Activated naive CD8-positive, alpha-beta T cell treated with anti-CD3 and anti-CD28 coated beads for 36 hours (primary cell): ENCODE results near the gene ECHS1. TPM values are rescaled to one million over a fixed set of nuclear protein-coding genes. Genes with fewer than 3 reads are reported as not detected.

Experiments
- DNase-seq: peaks from one replicate; pipeline ENCODE4 v3.0.0; 2021
- H3K27ac Mint-ChIP-seq: one replicate; pipeline ENCODE4 v1.8.0; 2022; ENCODE audit warnings: mild to moderate bottlenecking, moderate library complexity, mixed read lengths
- H3K27me3 Mint-ChIP-seq: one replicate; pipeline ENCODE4 v1.8.0; 2022; ENCODE audit warnings: mild to moderate bottlenecking, mixed read lengths
- H3K36me3 Mint-ChIP-seq: one replicate; pipeline ENCODE4 v1.8.0; 2021; ENCODE audit warnings: mild to moderate bottlenecking, mixed read lengths
- H3K4me1 Mint-ChIP-seq: one replicate; pipeline ENCODE4 v1.8.0; 2021; ENCODE audit warnings: mixed read lengths
- H3K4me3 Mint-ChIP-seq: one replicate; pipeline ENCODE4 v1.8.0; 2022; ENCODE audit warnings: mild to moderate bottlenecking, moderate library complexity, mixed read lengths
- H3K9me3 Mint-ChIP-seq: one replicate; pipeline ENCODE4 v1.8.0; 2022; ENCODE audit warnings: mixed read lengths
- total RNA-seq, 2 experiments: library from RNA; stranded (reverse); gene quantifications; one replicate each; pipeline ENCODE4 v1.2.3, GENCODE V29; 2021

The ECHS1 gene
- total RNA-seq, 2 experiments from 2014 or later, result 58.1 to 62.2 TPM

DNA sequence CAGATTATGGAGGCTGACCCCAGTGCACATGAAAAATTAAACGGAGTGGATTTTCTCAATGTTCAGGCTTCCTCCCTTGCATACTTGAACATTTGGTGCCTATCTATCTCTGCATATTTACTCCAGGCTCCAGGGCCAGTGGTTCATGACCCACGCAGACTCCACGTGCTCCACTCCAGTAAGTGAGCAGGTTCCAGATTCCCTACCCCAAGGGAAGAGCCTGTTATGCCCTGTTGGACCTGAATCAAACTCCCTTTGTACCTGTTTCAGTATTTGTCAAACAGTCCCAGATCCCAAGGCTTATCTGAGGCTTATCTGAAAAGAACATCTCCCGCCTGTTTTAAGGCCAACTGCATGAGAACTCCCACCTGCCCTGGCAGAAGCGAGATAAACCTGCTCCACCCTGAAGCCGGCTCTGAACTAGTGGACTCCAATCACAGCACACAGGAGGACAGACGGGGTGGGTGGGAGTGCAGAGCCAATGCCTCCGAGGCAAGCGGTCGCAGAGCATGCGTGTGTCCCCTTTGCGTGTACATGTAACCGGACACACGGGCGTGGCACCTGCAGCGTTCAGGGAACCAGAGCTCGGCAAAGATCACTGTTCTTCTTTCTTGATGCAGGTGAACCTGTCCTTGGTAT lies 13.1 kb downstream of the ECHS1 start:
- no peak overlapping the region for H3K27ac Mint-ChIP-seq
- no peak overlapping the region for H3K4me3 Mint-ChIP-seq
- DNase-seq, result no peak
- H3K9me3 Mint-ChIP-seq, result no peaks in the 10 kb centered on the region
- peaks cover 6% of the 10 kb centered on the region for H3K4me1 Mint-ChIP-seq
- peaks cover 9% of the 10 kb centered on the region for H3K36me3 Mint-ChIP-seq
- H3K27me3 Mint-ChIP-seq, result no peaks in the 10 kb centered on the region

DNA sequence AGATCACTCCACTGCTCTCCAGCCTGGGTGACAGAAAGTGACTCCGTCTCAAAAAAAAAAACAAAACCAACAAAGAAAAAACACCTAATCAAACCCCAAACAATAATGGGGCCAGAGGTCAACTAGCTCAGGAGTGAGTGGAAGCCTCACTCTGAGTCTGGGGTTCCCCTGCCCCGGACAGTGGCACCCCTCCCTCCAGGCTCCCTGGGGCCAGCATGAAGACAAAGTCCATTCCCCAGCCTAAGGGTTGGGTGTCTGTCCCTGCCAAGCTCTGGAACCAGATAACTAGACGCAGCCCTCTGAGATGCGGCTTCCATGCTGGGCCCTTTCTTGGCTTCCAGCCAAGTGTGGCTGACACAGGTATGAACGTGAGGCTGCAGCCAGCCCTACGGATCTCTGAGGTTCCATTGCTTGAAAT lies 13.6 kb downstream of the ECHS1 start:
- Mint-ChIP-seq H3K27ac (no peak overlapping the region), H3K4me1 (peaks cover 6% of the 10 kb centered on the region), H3K4me3 (no peak overlapping the region), H3K9me3 (no peaks in the 10 kb centered on the region), H3K27me3 (no peaks in the 10 kb centered on the region), H3K36me3 (peaks cover 9% of the 10 kb centered on the region)
- no peak for DNase-seq

DNA sequence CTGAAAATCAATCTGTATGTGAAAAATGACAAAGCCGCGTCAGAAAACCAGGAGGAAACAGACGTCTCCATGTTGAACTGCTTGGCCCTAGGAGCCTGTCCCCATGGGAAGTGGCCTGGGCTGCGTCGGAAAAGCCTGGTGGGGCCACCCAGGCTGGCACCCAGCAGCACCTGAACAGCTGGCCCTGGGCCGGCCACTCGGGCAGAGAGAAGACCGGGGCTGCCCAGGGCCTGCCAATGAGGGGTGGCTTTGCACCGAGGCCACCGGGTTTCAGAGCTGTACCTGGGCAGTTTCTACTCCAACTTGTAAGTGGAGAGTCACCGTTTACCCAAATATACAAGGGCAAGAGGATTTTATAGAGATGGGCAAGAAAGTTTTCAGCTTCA lies 14.2 kb downstream of the ECHS1 start:
- no peak overlapping the region for H3K4me3 Mint-ChIP-seq

DNA sequence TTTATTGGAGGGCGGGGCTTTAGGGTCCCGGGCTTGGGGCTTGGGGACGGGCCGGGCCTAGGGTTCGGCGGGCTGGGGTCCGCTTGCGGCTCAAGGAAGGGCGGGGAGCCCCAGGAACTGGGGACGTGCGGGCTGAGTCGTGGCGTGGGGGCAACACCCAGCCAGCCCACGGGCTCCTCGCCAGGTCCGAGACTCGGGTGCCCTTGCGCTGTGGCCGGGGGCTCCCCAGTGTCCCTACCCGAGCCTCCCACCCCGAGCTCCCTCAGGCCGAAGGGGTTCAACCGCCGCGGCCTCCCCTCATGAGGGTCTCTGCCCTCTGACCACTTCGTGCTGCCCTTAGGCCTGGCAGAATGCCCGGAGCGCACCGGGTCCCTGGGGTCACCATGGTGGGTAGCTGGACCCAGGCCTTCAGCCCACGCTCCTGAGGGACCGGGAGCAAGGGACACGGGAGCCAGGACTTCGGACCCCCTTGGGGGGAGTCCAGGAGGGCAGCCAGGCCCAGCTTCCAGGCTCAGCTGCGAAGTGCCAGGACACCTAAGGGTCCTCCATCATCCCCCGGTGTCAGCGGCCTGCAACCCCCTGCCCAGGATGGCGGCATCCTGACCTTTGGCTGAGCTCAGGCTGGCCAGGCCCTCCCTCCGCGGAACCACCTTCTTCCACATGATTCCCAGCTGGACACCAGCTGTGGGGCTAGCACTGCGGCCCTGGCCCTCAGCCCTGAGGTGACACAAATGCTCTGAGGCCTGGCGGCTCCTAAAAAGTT lies 14.8 kb downstream of the ECHS1 start:
- Mint-ChIP-seq H3K27ac (no peak overlapping the region), H3K36me3 (peaks cover 7% of the 10 kb centered on the region), H3K4me1 (peaks cover 6% of the 10 kb centered on the region), H3K9me3 (no peaks in the 10 kb centered on the region), H3K27me3 (no peaks in the 10 kb centered on the region), H3K4me3 (no peak overlapping the region)
- DNase-seq, result no peak

More for the DNA sequence above, 14.2 kb downstream of the ECHS1 start:
- no peak for DNase-seq
- Mint-ChIP-seq H3K4me1 (peaks cover 6% of the 10 kb centered on the region), H3K9me3 (no peaks in the 10 kb centered on the region), H3K27me3 (no peaks in the 10 kb centered on the region), H3K36me3 (peaks cover 9% of the 10 kb centered on the region), H3K27ac (no peak overlapping the region)

DNA sequence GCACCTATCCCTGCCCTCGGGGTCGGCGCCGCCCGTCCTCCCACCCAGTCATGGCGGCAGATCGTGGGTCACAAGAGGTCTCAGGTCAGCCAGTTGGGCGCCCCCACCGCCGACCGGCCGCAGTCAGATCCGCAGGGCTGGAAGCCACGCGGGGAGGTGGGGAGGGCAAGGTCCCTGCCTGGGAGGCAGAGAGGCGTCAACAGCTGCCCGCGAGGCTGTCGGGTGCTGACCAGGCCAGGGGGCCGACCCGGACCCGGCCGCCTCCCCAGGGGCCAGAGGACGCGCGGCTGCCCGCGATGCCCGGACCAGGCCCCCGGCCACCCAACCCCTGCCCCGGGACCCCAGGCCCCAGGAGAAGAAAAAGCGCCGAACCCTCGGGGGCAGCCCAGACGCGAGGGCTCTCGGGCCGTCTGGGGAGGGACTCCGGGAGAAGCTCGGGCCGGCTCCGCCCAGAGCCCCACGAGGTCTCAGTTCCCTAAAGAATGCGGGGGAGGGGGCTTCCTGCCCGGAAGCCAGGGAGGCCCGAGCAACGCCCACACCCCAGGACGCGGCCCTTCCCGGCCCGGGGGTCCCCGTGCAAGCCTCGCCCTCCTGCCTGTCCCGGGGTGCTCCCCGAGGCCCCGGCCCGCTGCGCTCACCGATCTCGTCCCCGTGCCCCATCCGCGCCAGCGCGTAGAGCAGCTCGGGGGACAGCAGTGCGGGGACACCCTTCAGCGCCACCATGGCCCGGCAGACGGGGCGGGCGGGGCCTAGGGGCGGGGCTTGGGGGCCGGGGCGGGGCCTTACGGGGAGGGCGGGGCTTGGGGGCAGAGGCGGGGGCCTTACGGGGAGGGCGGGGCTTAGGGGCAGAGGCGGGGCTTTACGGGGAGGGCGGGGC lies 15.6 kb downstream of the ECHS1 start, which contains the start of gene FUOM:
Gene FUOM, minus strand, starts transcription at position 735 of the 877 bp plus-strand sequence. Its CDS starts 12 bp downstream, at position 723.
- Mint-ChIP-seq H3K4me3 (peak within 1 kb of the TSS; percentile 84), H3K27me3 (no peaks in the 10 kb centered on the region), H3K36me3 (peaks cover 6% of the 10 kb centered on the region), H3K4me1 (peaks cover 6% of the 10 kb centered on the region), H3K27ac (peak within 1 kb of the TSS; percentile 75), H3K9me3 (no peaks in the 10 kb centered on the region)
- peak; percentile 85 for DNase-seq

DNA sequence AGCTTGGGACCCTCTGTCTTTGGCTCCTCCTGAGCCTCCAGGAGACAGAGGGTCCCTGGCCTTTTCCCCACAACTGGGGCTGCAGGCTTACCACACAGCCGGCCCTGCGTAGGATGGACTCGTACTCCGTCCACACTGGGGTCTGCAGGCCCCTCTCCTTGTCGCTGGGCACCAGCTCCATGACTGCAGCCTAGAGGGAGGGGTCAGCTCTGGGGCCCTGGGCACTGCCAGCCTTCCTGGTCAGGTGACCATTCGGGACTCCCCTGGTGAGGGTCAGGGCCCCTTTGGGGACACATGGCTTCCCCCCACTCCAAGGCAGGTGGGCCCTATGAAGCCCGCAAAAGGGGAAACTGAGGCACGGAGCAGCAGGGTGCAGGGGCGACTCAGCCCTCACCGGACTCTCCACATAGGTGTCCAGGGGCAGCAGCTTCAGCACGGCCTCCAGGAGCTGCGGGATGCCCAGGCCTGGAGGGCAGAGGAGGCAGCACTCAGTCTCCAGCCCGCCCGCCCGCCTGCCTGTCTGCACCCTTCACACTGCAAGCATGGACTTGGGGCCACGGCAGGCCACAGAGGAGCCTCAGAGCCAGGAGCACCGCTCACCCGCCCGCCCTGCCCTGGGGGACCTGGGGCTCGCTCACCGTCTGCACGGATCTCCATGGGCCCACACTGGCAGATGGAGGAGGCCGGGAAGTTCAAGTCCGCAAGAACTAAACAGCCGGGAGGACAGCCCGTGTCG lies 16.4 kb downstream of the ECHS1 start:
- peaks cover 3% of the 10 kb centered on the region for H3K36me3 Mint-ChIP-seq
- H3K27ac Mint-ChIP-seq, result peak overlapping the region; percentile 75
- peaks cover under 1% of the 10 kb centered on the region for H3K4me1 Mint-ChIP-seq
- peak overlapping the region; percentile 84 for H3K4me3 Mint-ChIP-seq
- no peak for DNase-seq
- no peaks in the 10 kb centered on the region for H3K9me3 Mint-ChIP-seq
- no peaks in the 10 kb centered on the region for H3K27me3 Mint-ChIP-seq

DNA sequence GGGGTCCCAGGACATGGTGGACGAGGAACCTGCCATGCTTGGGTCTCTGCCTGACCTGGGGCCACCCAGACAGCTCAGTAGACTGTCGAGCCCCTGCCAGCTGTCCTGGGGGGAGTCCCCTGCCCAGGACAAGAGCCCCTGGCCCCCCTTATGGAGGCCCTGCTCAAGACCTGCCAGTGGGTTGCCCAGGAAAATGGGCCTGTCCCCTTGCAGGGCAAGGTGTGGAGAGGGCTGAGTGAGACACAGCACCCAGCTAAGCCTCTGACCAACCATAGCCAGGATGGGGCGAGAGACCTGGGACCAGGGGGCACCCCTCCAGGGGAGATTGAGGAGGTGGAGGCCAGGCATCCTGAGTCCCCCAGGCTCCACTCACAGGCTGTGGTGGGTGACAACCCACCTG lies 17.2 kb downstream of the ECHS1 start:
- Mint-ChIP-seq H3K4me3 (peak overlapping the region; percentile 84), H3K27me3 (no peaks in the 10 kb centered on the region), H3K27ac (no peak overlapping the region), H3K9me3 (no peaks in the 10 kb centered on the region), H3K36me3 (peaks cover 3% of the 10 kb centered on the region), H3K4me1 (no peaks in the 10 kb centered on the region)
- no peak for DNase-seq

DNA sequence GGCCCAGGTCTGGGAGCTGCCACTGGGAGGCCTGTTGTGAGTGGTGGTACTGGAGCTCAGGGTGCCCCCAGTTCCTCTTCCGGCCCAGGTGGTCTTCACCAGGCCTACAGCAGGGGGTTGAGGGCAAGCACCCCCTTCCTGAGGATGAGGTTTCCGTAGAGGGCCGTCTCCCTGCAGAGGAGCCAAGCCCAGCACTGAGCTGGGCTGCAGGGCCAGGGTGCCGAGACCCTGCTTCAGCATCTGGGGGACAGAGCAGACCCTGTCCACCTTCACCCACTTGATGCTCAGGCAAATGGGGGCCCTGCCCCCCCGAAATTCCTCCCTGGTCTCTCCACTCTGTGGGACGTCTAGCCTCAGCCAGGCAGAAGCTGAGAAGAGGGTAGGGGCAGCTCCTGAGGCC lies 17.9 kb downstream of the ECHS1 start:
- peaks cover 3% of the 10 kb centered on the region for H3K36me3 Mint-ChIP-seq
- H3K27ac Mint-ChIP-seq, result no peak overlapping the region
- no peaks in the 10 kb centered on the region for H3K27me3 Mint-ChIP-seq
- no peak overlapping the region for H3K4me3 Mint-ChIP-seq
- no peak for DNase-seq
- no peaks in the 10 kb centered on the region for H3K9me3 Mint-ChIP-seq
- no peaks in the 10 kb centered on the region for H3K4me1 Mint-ChIP-seq

DNA sequence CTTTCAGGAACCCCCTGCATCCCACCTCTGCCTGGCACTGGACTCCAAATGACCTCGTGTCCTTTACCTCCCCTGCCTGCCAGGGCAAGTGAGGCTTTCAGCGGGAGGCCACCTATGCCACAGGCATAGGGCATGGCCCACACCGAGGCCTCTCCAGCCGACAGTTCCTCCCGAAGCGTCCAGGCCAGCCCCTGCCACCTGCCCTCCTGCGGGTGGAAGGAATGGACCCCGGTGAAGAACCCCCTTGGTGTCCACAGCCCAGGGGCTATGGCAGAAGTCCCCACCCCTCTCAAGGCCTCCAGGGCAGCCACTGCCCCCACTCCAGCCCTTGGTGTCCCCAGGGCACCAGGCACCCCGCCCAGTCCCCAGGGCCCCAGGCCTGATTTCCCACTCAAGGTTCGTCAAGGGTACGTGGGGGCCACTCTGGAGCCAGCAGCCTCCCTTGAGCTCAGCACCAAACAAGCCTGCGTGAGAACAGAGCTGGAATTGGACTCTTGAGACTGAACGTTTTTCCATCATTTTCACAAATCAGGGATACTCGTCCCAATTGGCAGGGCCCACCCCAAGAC lies 18.4 kb downstream of the ECHS1 start:
- Mint-ChIP-seq H3K36me3 (peaks cover 3% of the 10 kb centered on the region), H3K4me3 (no peak overlapping the region), H3K27me3 (no peaks in the 10 kb centered on the region), H3K4me1 (no peaks in the 10 kb centered on the region), H3K27ac (no peak overlapping the region), H3K9me3 (no peaks in the 10 kb centered on the region)
- no peak for DNase-seq

DNA sequence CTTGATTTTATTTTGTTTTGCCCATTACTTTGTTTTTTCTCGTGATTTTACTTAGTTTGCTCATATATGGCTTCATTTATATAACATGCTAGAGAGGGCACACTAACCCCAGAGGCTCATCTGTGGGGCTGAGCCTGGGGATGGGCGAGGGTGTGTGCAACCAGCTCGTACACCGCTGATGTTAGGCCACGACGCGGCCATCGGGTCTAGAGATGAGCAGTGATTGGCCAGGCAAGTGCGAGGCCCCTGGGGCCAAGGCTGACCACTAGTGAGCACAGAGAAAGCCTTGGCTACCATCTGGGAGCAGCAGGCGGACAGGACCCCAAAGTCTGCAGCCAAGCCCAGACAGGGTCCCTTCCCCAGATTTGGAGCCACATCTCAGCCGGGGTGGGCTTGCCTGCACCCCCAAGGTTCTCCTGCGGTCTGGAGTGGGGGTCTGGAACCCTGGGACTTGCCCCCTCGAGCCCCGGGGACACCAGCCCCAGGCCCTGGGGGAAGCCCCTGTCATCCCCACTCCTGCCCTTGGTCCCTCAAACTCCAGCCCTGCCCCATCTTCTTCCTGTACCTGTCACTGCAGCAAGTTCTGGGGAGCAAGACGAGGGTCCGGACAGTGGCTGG lies 19.1 kb downstream of the ECHS1 start:
- Mint-ChIP-seq H3K4me1 (no peaks in the 10 kb centered on the region), H3K4me3 (no peak overlapping the region), H3K9me3 (no peaks in the 10 kb centered on the region), H3K27me3 (peaks cover 3% of the 10 kb centered on the region), H3K27ac (no peak overlapping the region), H3K36me3 (peaks cover 3% of the 10 kb centered on the region)
- no peak for DNase-seq

DNA sequence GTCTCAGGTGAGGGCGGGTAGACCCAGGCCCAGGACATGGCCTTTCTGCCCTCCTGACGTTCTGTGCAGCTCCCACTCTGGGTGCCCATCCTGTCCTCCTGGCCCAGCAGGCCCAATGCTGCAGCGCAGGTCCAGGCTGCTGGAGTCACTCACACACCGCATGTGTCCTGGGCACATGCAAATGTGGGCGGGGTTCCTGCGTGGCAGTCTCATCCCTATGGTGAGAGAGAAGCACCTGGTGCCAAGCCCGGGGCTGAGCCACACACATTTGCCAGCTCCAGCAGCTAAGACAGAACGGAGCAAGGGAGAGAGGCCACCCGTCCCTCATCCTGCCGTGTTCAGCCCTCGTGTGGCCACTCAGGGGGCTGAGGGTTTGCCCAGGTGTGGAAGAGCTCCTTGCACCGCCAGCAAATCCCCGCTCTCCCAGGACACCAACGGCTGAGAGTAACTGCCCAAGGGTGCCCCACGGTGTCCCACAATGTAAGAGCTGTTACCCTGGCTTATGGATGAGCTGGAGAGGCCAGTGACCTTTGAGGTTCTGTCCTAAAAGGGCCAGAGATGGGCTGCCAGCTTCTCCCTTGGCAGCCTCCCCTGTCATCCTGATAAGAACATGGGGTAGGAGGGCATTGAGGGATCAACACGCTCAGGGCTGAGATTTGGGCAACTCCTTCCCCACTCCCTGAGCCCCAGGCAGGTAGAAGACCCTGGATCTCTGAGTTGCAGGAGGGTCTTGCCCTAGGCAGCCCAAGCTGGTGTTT lies 19.8 kb downstream of the ECHS1 start:
- DNase-seq, result no peak
- Mint-ChIP-seq H3K36me3 (peaks cover 3% of the 10 kb centered on the region), H3K4me3 (no peak overlapping the region), H3K27me3 (peaks cover 5% of the 10 kb centered on the region), H3K27ac (no peak overlapping the region), H3K9me3 (no peaks in the 10 kb centered on the region), H3K4me1 (no peaks in the 10 kb centered on the region)

DNA sequence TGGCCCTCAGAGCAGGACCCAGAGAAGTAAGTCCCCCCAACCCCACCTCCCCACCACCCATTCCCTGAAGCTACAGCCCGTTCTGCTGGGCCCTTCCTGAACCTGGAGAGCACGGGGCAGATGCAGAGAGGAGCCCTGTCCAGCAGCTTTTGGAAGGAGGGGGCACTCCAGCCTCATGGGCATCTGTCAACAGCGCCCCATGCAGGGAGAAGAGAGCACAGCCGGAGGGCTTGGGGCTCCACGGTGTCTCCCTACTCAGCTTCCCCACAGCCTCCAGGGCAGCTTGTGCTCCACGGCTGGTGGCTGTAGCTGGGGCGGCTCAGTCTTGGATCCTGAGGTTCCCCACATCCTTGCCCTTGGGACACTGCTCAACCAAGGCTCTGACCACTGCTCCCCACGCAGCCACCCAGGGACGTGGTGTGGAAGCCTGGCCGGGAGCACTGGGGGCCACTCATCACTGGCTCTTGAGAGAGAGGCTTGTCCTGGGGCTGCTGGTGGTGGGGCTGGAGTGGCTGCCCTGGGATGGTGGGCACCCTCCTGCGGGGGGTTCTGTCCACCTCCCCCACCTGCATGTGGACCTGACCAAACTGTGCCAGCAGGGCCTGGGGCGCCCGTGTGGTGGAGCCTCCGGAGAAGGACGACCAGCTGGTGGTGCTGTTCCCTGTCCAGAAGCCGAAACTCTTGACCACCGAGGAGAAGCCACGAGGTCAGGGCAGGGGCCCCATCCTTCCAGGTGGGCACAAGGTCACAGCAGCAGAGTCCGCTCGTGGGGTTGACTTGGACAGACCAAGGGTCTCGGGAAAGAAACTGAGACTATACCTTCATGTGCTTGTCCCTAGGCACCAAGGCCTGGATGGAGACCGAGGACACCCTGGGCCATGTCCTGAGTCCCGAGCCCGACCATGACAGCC lies 21.5 kb downstream of the ECHS1 start:
- H3K4me3 Mint-ChIP-seq, result no peak overlapping the region
- no peaks in the 10 kb centered on the region for H3K4me1 Mint-ChIP-seq
- H3K27me3 Mint-ChIP-seq, result peaks cover 9% of the 10 kb centered on the region
- H3K27ac Mint-ChIP-seq, result no peak overlapping the region
- H3K36me3 Mint-ChIP-seq, result peaks cover 3% of the 10 kb centered on the region
- no peak for DNase-seq
- no peaks in the 10 kb centered on the region for H3K9me3 Mint-ChIP-seq

DNA sequence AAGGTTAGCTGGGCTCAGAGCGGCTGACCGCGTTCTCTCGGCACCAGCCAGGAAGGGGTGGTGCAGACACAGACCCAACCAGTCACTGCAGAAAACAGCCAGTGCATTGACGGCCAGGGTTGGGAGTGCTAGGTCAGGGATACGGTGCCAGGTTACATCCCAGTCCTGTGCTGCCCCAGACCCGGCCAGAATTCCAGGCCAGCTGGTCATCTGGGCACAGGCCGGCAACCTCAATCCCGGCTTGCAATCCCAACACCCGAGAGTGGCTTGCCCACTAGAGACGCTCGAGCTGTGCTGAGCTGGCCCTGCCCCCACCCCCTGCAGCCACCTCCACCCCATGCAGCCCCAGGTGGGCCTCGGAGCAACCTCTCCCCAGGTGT lies 22.2 kb downstream of the ECHS1 start:
- H3K27me3 Mint-ChIP-seq, result peaks cover 16% of the 10 kb centered on the region
- peaks cover under 1% of the 10 kb centered on the region for H3K36me3 Mint-ChIP-seq
- H3K4me1 Mint-ChIP-seq, result no peaks in the 10 kb centered on the region
- no peak overlapping the region for H3K4me3 Mint-ChIP-seq
- no peaks in the 10 kb centered on the region for H3K9me3 Mint-ChIP-seq
- no peak for DNase-seq
- H3K27ac Mint-ChIP-seq, result no peak overlapping the region
